K562 (cell line): ENCODE measurements around the gene TMPRSS5. TPM values are rescaled to one million over a fixed set of nuclear protein-coding genes. Genes with fewer than 3 reads are reported as not detected.

Source experiments
- ATAC-seq: fragments of 200-7000 bp; cut with Tn5 transposase; 3 replicates; pipeline ENCODE4 v1.9.1; 2020; ENCODE audit warnings: moderate library complexity
- BruUV-seq: library from RNA; stranded (reverse); fragments of 400-500 nt; replicated peaks from 2 replicates; lab custom pipeline; 2021; lab: Mats Ljungman, UMichigan
- CTCF ChIA-PET: fragments of 300-600 bp; formaldehyde crosslinking; extraction: SDS; loops from one replicate; lab custom pipeline; 2021; ENCODE audit warnings: low intra/inter-chr PET ratio; lab: Yijun Ruan, JAX
- POLR2A ChIA-PET: fragments of 300-600, 350-650 bp; sonication (Branson Sonifier 250); formaldehyde crosslinking; extraction: SDS; loops from one replicate; lab custom pipeline; 2021; ENCODE audit warnings: antibody characterized with exemption, inconsistent platforms; lab: Yijun Ruan, JAX
- DNase-seq, 4 experiments: peaks; one replicate each; pipeline versions ENCODE4 v3.0.0 to v3.0.0-alpha.2; 2011 to 2018; ENCODE audit warnings: low spot score in 3 of 4, mixed read lengths in 3 of 4; ENCODE audit errors: extremely low read depth in 1 of 4
- FAIRE-seq: peaks from 2 replicates; lab custom pipeline; 2011; peaks lifted over from hg19 to GRCh38; lab: Jason Lieb, UNC
- H2AFZ ChIP-seq: 2 replicates; pipeline ENCODE4 v1.6.0; 2011; ENCODE audit warnings: low read depth, low read length, control low read depth, inconsistent platforms
- H3K27ac ChIP-seq: fragments of 200-600 bp; 3 replicates; pipeline ENCODE4 v1.8.0; 2011; ENCODE audit warnings: low read depth, mild to moderate bottlenecking, control low read depth, inconsistent platforms, low read length, moderate library complexity, mixed read lengths; ENCODE audit errors: extremely low read depth
- H3K27me3 ChIP-seq, 2 experiments: fragments of 300-600 bp in 1 of 2; 2 replicates in 1 of 2; 3 replicates in 1 of 2; pipeline versions ENCODE4 v1.6.0 to v1.8.0; 2011; ENCODE audit warnings: inconsistent platforms in 2 of 2, low read length in 2 of 2, mild to moderate bottlenecking in 1 of 2, mixed read lengths in 1 of 2, moderate library complexity in 1 of 2; ENCODE audit not compliant: control insufficient read depth in 2 of 2, insufficient read depth in 2 of 2
- H3K36me3 ChIP-seq: fragments of 300-600 bp; 3 replicates; pipeline ENCODE4 v1.8.0; 2011; ENCODE audit warnings: mild to moderate bottlenecking, low read length, inconsistent platforms; ENCODE audit not compliant: control insufficient read depth, insufficient read depth
- H3K4me1 ChIP-seq, 2 experiments: fragments of 200-600 bp in 1 of 2; replicated peaks in 1 of 2; 2 replicates in 1 of 2; 3 replicates in 1 of 2; pipeline versions ENCODE4 v1.5.1 to v1.8.0; 2011; ENCODE audit warnings: inconsistent platforms in 2 of 2, low read length in 2 of 2, mild to moderate bottlenecking in 1 of 2, mixed read lengths in 1 of 2, moderate library complexity in 1 of 2; ENCODE audit not compliant: control insufficient read depth in 2 of 2, insufficient read depth in 2 of 2
- H3K4me2 ChIP-seq: 2 replicates; pipeline ENCODE4 v1.6.1; 2011; ENCODE audit warnings: low read length, control low read depth, inconsistent platforms, mixed read lengths; ENCODE audit not compliant: insufficient read depth
- H3K4me3 ChIP-seq: fragments of 200-600 bp; sonication (generic), shearing (Covaris generic); 2 replicates; pipeline ENCODE4 v1.5.1; 2016; ENCODE audit warnings: control low read depth, inconsistent platforms
- H3K79me2 ChIP-seq: fragments of 200-600 bp; 3 replicates; pipeline ENCODE4 v1.8.0; 2011; ENCODE audit warnings: low read length, inconsistent platforms; ENCODE audit not compliant: control insufficient read depth, insufficient read depth
- H3K9ac ChIP-seq, 2 experiments: 2 replicates each; pipeline versions ENCODE4 v1.6.0 to v1.6.1; 2011; ENCODE audit warnings: low read depth in 2 of 2, low read length in 2 of 2, control low read depth in 1 of 2, inconsistent platforms in 1 of 2, mild to moderate bottlenecking in 1 of 2, mixed read lengths in 1 of 2; ENCODE audit not compliant: insufficient read depth in 1 of 2
- H3K9me1 ChIP-seq: one replicate; pipeline ENCODE4 v1.6.0; 2011; ENCODE audit warnings: inconsistent platforms, mild to moderate bottlenecking, low read length, moderate library complexity; ENCODE audit not compliant: control insufficient read depth, insufficient read depth
- H3K9me3 ChIP-seq: replicated peaks from 2 replicates; pipeline ENCODE4 v1.5.1; 2011; ENCODE audit warnings: low read depth, low read length, inconsistent platforms; ENCODE audit not compliant: control insufficient read depth, insufficient read depth
- H4K20me1 ChIP-seq: replicated peaks from 2 replicates; pipeline ENCODE4 v1.6.1; 2011; ENCODE audit warnings: low read length, inconsistent platforms, mixed read lengths; ENCODE audit not compliant: control insufficient read depth, insufficient read depth
- ATF7 ChIP-seq: fragments of 450-650 bp; IDR thresholded peaks from 2 replicates; pipeline ENCODE4 v1.7.1; 2014; ENCODE audit warnings: mild to moderate bottlenecking, moderate library complexity
- ETV6 ChIP-seq, 3 experiments: fragments of 150-350 bp in 1 of 3; sonication (generic) in 1 of 3; formaldehyde crosslinking in 1 of 3; IDR thresholded peaks; 2 replicates each; pipeline versions ENCODE4 v1.6.1 to v1.8.0; 2014 to 2022; ENCODE audit warnings: borderline replicate concordance in 2 of 3, low read depth in 2 of 3, antibody characterized with exemption in 1 of 3, low read length in 1 of 3, mild to moderate bottlenecking in 1 of 3, missing genetic modification reagents in 1 of 3
- FOXK2 ChIP-seq, 2 experiments: fragments of 450-650 bp; IDR thresholded peaks in 1 of 2; conservative IDR thresholded peaks in 1 of 2; 2 replicates each; pipeline ENCODE4 v1.6.1; 2016; ENCODE audit warnings: low read depth in 2 of 2, mild to moderate bottlenecking in 1 of 2
- HDAC3 ChIP-seq: fragments of 450-650 bp; IDR thresholded peaks from 2 replicates; pipeline ENCODE4 v1.6.1; 2018; ENCODE audit warnings: borderline replicate concordance, mild to moderate bottlenecking, moderate library complexity; ENCODE audit not compliant: partially characterized antibody
- HDGF ChIP-seq: fragments of 450-650 bp; IDR thresholded peaks from 2 replicates; pipeline ENCODE4 v1.6.1; 2016
- IRF1 ChIP-seq: sonication (generic); formaldehyde crosslinking; IDR thresholded peaks from 2 replicates; pipeline ENCODE4 v1.8.0; 2022; ENCODE audit warnings: missing genetic modification reagents, mild to moderate bottlenecking, borderline replicate concordance
- ZNF668 ChIP-seq: fragments of 250-450 bp; sonication (Bioruptor Pico); IDR thresholded peaks from 2 replicates; pipeline ENCODE4 v1.8.0; 2022; ENCODE audit warnings: mild to moderate bottlenecking, inconsistent platforms
- WGBS: fragments of 100-300 bp; shearing (Covaris generic); methylation state at CpG from one replicate; pipeline ENCODE4 v1.1.6; 2016; ENCODE audit warnings: low coverage, mixed read lengths; ENCODE audit not compliant: insufficient coverage; ENCODE audit errors: missing lambda C conversion rate; 5-methylcytosine and 5-hydroxymethylcytosine counted together
- in situ Hi-C: fragments of 300-500 bp; cut with MboI; formaldehyde crosslinking; loops from 4 replicates; pipeline ENCODE4 v1.15.0; 2018; ENCODE audit warnings: inconsistent platforms, mixed read lengths
- intact Hi-C: fragments of 100-400 bp; cut with micrococcal nuclease; formaldehyde crosslinking; loops from 2 replicates; pipeline ENCODE4 v1.14.2; 2022
- polyA plus RNA-seq, 8 experiments: library from polyadenylated mRNA; depleted of rRNA in 4 of 8; stranded (reverse) in 5 of 8; unstranded in 3 of 8; fragments of >200 nt; fragmentation: Nextera tagmentation in 2 of 8; fragmentation: Illumina TruSeq in 1 of 8; extraction: Ambion mirVana in 2 of 8; extraction: Trizol in 1 of 8; gene quantifications; 2 replicates each; pipeline versions ENCODE4 v1.2.1 to v1.2.3, GENCODE V29; 2011 to 2014; ENCODE audit warnings: inconsistent platforms in 1 of 8, missing spikeins in 1 of 8
- total RNA-seq, 7 experiments: library from RNA; depleted of rRNA in 6 of 7; stranded (reverse); fragments of >200 nt in 6 of 7; fragmentation: Illumina TruSeq in 2 of 7; extraction: Trizol in 2 of 7; gene quantifications; 2 replicates each; pipeline versions ENCODE4 v1.2.1 to v1.2.3, GENCODE V29; 2011 to 2021; ENCODE audit warnings: low replicate concordance in 1 of 7
- TF ChIP-seq, protein P1 (sequence below): fragments of 450-650 bp; IDR thresholded peaks from 2 replicates; pipeline ENCODE4 v1.6.1; 2016; ENCODE audit warnings: mild to moderate bottlenecking, moderate library complexity
- TF ChIP-seq, protein P2 (sequence below): IDR thresholded peaks from 2 replicates; pipeline ENCODE4 v1.6.1; 2014; ENCODE audit warnings: antibody characterized with exemption

The TMPRSS5 gene
- total and polyA plus RNA-seq, 9 of the 15 experiments (the other 6 are each of a cell fraction or from before 2014, with no cell fraction given), result 0.07 to 0.49 (median 0.17) TPM; not detected in 1

DNA sequence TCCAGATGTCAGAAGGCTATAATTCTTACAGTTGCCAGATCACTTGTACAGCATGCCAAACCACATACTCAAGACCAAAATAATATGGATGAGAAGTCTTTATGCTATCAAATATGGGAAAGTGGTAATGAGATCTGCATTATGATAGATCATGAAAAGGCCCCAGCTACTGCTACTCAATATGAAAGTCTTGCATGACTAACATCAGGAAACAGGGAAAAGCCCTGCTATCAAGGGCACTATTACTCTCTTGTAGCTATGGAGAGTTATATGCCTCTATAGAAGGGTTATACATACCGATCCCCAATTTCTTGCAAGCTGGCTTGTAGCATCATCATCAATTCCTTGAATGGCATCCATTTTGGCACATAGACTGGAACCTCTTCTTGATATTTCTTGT is 30.2 kb upstream of the TMPRSS5 start:
- ATAC-seq (no peak), FAIRE-seq (no peak), DNase-seq (no peak)
- H3K79me2 ChIP-seq, result no peaks in the 10 kb centered on the region
- no peaks in the 10 kb centered on the region for H3K9me3 ChIP-seq
- no peaks in the 10 kb centered on the region for H3K27me3 ChIP-seq
- H2AFZ ChIP-seq, result no peak overlapping the region
- 79% methylated on average over 1 of the region's 1 CpG for WGBS
- no peaks in the 10 kb centered on the region for H4K20me1 ChIP-seq
- H3K4me2 ChIP-seq, result no peak overlapping the region
- H3K9me1 ChIP-seq, result no peaks in the 10 kb centered on the region
- H3K36me3 ChIP-seq, result peaks cover 74% of the 10 kb centered on the region
- BruUV-seq, result no TSS peak
- ChIA-PET CTCF (no interaction called here), POLR2A (no interaction called here)
- in situ Hi-C loops, result no loop called here
- intact Hi-C loops, result no loop called here
- H3K9ac ChIP-seq, result no peak overlapping the region
- no peak overlapping the region for H3K4me3 ChIP-seq
- no peaks in the 10 kb centered on the region for H3K4me1 ChIP-seq
- no peak overlapping the region for H3K27ac ChIP-seq
- TF ChIP-seq IRF1 (CRISPR knock-in tag) (no peak), ATF7 (no peak), HDAC3 (no peak), FOXK2 (conservative IDR thresholded peaks at IDR 0.05 in 1 of 2, IDR thresholded peaks at IDR 0.05 in 1 of 2; ENCODE audit: low read depth in 2 of 2) (no peak), HDGF (no peak), ETV6 (IDR thresholded peaks at IDR 0.05; ENCODE audit: borderline replicate concordance in 1 of 2, low read depth in 2 of 2, low read length in 1 of 2) (no peak), ETV6 (CRISPR knock-in tag; IDR thresholded peaks at IDR 0.05; ENCODE audit: borderline replicate concordance) (no peak), ZNF668 (CRISPR knock-in tag) (no peak)
- TF ChIP-seq, protein P1, sequence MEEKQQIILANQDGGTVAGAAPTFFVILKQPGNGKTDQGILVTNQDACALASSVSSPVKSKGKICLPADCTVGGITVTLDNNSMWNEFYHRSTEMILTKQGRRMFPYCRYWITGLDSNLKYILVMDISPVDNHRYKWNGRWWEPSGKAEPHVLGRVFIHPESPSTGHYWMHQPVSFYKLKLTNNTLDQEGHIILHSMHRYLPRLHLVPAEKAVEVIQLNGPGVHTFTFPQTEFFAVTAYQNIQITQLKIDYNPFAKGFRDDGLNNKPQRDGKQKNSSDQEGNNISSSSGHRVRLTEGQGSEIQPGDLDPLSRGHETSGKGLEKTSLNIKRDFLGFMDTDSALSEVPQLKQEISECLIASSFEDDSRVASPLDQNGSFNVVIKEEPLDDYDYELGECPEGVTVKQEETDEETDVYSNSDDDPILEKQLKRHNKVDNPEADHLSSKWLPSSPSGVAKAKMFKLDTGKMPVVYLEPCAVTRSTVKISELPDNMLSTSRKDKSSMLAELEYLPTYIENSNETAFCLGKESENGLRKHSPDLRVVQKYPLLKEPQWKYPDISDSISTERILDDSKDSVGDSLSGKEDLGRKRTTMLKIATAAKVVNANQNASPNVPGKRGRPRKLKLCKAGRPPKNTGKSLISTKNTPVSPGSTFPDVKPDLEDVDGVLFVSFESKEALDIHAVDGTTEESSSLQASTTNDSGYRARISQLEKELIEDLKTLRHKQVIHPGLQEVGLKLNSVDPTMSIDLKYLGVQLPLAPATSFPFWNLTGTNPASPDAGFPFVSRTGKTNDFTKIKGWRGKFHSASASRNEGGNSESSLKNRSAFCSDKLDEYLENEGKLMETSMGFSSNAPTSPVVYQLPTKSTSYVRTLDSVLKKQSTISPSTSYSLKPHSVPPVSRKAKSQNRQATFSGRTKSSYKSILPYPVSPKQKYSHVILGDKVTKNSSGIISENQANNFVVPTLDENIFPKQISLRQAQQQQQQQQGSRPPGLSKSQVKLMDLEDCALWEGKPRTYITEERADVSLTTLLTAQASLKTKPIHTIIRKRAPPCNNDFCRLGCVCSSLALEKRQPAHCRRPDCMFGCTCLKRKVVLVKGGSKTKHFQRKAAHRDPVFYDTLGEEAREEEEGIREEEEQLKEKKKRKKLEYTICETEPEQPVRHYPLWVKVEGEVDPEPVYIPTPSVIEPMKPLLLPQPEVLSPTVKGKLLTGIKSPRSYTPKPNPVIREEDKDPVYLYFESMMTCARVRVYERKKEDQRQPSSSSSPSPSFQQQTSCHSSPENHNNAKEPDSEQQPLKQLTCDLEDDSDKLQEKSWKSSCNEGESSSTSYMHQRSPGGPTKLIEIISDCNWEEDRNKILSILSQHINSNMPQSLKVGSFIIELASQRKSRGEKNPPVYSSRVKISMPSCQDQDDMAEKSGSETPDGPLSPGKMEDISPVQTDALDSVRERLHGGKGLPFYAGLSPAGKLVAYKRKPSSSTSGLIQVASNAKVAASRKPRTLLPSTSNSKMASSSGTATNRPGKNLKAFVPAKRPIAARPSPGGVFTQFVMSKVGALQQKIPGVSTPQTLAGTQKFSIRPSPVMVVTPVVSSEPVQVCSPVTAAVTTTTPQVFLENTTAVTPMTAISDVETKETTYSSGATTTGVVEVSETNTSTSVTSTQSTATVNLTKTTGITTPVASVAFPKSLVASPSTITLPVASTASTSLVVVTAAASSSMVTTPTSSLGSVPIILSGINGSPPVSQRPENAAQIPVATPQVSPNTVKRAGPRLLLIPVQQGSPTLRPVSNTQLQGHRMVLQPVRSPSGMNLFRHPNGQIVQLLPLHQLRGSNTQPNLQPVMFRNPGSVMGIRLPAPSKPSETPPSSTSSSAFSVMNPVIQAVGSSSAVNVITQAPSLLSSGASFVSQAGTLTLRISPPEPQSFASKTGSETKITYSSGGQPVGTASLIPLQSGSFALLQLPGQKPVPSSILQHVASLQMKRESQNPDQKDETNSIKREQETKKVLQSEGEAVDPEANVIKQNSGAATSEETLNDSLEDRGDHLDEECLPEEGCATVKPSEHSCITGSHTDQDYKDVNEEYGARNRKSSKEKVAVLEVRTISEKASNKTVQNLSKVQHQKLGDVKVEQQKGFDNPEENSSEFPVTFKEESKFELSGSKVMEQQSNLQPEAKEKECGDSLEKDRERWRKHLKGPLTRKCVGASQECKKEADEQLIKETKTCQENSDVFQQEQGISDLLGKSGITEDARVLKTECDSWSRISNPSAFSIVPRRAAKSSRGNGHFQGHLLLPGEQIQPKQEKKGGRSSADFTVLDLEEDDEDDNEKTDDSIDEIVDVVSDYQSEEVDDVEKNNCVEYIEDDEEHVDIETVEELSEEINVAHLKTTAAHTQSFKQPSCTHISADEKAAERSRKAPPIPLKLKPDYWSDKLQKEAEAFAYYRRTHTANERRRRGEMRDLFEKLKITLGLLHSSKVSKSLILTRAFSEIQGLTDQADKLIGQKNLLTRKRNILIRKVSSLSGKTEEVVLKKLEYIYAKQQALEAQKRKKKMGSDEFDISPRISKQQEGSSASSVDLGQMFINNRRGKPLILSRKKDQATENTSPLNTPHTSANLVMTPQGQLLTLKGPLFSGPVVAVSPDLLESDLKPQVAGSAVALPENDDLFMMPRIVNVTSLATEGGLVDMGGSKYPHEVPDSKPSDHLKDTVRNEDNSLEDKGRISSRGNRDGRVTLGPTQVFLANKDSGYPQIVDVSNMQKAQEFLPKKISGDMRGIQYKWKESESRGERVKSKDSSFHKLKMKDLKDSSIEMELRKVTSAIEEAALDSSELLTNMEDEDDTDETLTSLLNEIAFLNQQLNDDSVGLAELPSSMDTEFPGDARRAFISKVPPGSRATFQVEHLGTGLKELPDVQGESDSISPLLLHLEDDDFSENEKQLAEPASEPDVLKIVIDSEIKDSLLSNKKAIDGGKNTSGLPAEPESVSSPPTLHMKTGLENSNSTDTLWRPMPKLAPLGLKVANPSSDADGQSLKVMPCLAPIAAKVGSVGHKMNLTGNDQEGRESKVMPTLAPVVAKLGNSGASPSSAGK, result no peak
- TF ChIP-seq, protein P2, sequence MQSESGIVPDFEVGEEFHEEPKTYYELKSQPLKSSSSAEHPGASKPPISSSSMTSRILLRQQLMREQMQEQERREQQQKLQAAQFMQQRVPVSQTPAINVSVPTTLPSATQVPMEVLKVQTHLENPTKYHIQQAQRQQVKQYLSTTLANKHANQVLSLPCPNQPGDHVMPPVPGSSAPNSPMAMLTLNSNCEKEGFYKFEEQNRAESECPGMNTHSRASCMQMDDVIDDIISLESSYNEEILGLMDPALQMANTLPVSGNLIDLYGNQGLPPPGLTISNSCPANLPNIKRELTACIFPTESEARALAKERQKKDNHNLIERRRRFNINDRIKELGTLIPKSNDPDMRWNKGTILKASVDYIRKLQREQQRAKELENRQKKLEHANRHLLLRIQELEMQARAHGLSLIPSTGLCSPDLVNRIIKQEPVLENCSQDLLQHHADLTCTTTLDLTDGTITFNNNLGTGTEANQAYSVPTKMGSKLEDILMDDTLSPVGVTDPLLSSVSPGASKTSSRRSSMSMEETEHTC, result no peak
